Activated CD8-positive, alpha-beta T cell treated with anti-CD3 and anti-CD28 coated beads for 36 hours (primary cell): ENCODE results near the gene ZCCHC8. TPM values are rescaled to one million over a fixed set of nuclear protein-coding genes. Genes with fewer than 3 reads are reported as not detected.
A peak's percentile ranks its signal among the peaks of the same experiment; 100 is the strongest.
"Not testable (repeated sequence)": the region's sequence is repeated elsewhere in the genome, so short reads cannot be mapped to it uniquely, and the experiment has no call there.

Experiments
- ATAC-seq: fragments of 200-7000 bp; cut with Tn5 transposase; one replicate; pipeline ENCODE4 v1.10.0; 2021; ENCODE audit warnings: mild to moderate bottlenecking, moderate library complexity
- CTCF ChIA-PET: fragments of 350-600 bp; sonication (Branson Sonifier 250); formaldehyde crosslinking; loops from one replicate; lab custom pipeline; 2021; ENCODE audit warnings: antibody characterized with exemption; lab: Charles Lee
- POLR2A ChIA-PET: fragments of 350-600 bp; sonication (Branson Sonifier 250); formaldehyde crosslinking; loops from one replicate; lab custom pipeline; 2021; ENCODE audit warnings: antibody characterized with exemption; lab: Charles Lee
- DNase-seq: peaks from one replicate; pipeline ENCODE4 v3.0.0-alpha.2; 2020
- H3K27ac Mint-ChIP-seq: one replicate; pipeline ENCODE4 v1.8.0; 2021; ENCODE audit warnings: mild to moderate bottlenecking, mixed read lengths
- H3K27me3 Mint-ChIP-seq: one replicate; pipeline ENCODE4 v1.8.0; 2021; ENCODE audit warnings: mixed read lengths
- H3K36me3 Mint-ChIP-seq: one replicate; pipeline ENCODE4 v1.8.0; 2021; ENCODE audit warnings: low read depth, mixed read lengths
- H3K4me1 Mint-ChIP-seq: one replicate; pipeline ENCODE4 v1.8.0; 2021; ENCODE audit warnings: low read depth, mixed read lengths
- H3K4me3 Mint-ChIP-seq: one replicate; pipeline ENCODE4 v1.8.0; 2021; ENCODE audit warnings: mild to moderate bottlenecking, moderate library complexity, mixed read lengths
- H3K9me3 Mint-ChIP-seq: one replicate; pipeline ENCODE4 v1.8.0; 2021; ENCODE audit warnings: mixed read lengths
- intact Hi-C: fragments of 100-400 bp; cut with micrococcal nuclease; formaldehyde crosslinking; loops from one replicate; pipeline ENCODE4 v1.10.0; 2022
- total RNA-seq, 2 experiments: library from RNA; stranded (reverse); gene quantifications; one replicate each; pipeline ENCODE4 v1.2.3, GENCODE V29; 2021
- TF ChIP-seq, protein P1 (sequence below): fragments of 200-600 bp; IDR thresholded peaks from one replicate; pipeline ENCODE4 v1.8.0; 2022; ENCODE audit warnings: antibody characterized with exemption, mild to moderate bottlenecking

ZCCHC8 gene
- total RNA-seq, 2 experiments from 2014 or later = 28.0 to 28.5 TPM

- POLR2A ChIA-PET = interaction anchor here (0.9 kb wide), 1 partner anchor 49 kb away, joined by 3 read pairs; no protein-coding TSS in a partner anchor
- CTCF ChIA-PET = interaction anchor here (1.2 to 1.3 kb wide), 2 partner anchors 36 kb away, joined by 4 read pairs; no protein-coding TSS in a partner anchor
- H3K9me3 Mint-ChIP-seq = no peaks in the 10 kb centered on the region
Measured at GRCh38 chr12:122435186-122435585, 65.5 kb downstream of the ZCCHC8 start.

GRCh38 chr12:122429043-122429442, 71.7 kb downstream of the ZCCHC8 start:
- H3K4me1 Mint-ChIP-seq, DNase-seq, CTCF ChIA-PET, H3K4me3 Mint-ChIP-seq, H3K36me3 Mint-ChIP-seq, POLR2A ChIA-PET, H3K27ac Mint-ChIP-seq, H3K27me3 Mint-ChIP-seq, intact Hi-C loops, ATAC-seq, H3K9me3 Mint-ChIP-seq: not testable (repeated sequence)

More at GRCh38 chr12:122435186-122435585, 65.5 kb downstream of the ZCCHC8 start:
- intact Hi-C loops = no loop called here
- Mint-ChIP-seq H3K36me3 (no peaks in the 10 kb centered on the region), H3K27me3 (no peaks in the 10 kb centered on the region), H3K4me1 (no peaks in the 10 kb centered on the region), H3K4me3 (no peak overlapping the region), H3K27ac (no peak overlapping the region)
- ATAC-seq (no peak), DNase-seq (no peak)
- TF ChIP-seq, protein P1, sequence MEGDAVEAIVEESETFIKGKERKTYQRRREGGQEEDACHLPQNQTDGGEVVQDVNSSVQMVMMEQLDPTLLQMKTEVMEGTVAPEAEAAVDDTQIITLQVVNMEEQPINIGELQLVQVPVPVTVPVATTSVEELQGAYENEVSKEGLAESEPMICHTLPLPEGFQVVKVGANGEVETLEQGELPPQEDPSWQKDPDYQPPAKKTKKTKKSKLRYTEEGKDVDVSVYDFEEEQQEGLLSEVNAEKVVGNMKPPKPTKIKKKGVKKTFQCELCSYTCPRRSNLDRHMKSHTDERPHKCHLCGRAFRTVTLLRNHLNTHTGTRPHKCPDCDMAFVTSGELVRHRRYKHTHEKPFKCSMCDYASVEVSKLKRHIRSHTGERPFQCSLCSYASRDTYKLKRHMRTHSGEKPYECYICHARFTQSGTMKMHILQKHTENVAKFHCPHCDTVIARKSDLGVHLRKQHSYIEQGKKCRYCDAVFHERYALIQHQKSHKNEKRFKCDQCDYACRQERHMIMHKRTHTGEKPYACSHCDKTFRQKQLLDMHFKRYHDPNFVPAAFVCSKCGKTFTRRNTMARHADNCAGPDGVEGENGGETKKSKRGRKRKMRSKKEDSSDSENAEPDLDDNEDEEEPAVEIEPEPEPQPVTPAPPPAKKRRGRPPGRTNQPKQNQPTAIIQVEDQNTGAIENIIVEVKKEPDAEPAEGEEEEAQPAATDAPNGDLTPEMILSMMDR = no peak

- H3K4me1 Mint-ChIP-seq = peaks cover 10% of the 10 kb centered on the region
- ATAC-seq (no peak), DNase-seq (no peak)
- POLR2A ChIA-PET = no interaction called here
- H3K4me3 Mint-ChIP-seq = no peak overlapping the region
- H3K27me3 Mint-ChIP-seq = no peaks in the 10 kb centered on the region
- H3K36me3 Mint-ChIP-seq = no peaks in the 10 kb centered on the region
- no peak overlapping the region for H3K27ac Mint-ChIP-seq
- intact Hi-C loops = no loop called here
- TF ChIP-seq, protein P1 = no peak
- CTCF ChIA-PET = interaction anchor here (1.1 to 1.6 kb wide), 3 partner anchors 12 to 44 kb away, joined by 4 to 6 read pairs (median 5); no protein-coding TSS in a partner anchor
- no peaks in the 10 kb centered on the region for H3K9me3 Mint-ChIP-seq
Measured at GRCh38 chr12:122427403-122427802, 73.3 kb downstream of the ZCCHC8 start.

GRCh38 chr12:122423258-122424165, 77.2 kb downstream of the ZCCHC8 start:
- ChIA-PET CTCF (interaction anchor here (1.0 to 4.5 kb wide), 6 partner anchors 10 to 48 kb away, joined by 3 to 29 read pairs (median 6); no protein-coding TSS in a partner anchor), POLR2A (interaction anchor here (1.0 to 2.3 kb wide), 6 partner anchors 10 to 103 kb away, joined by 3 to 10 read pairs (median 4); partner anchors contain the start of genes KNTC1, RSRC2 and ZCCHC8)
- Mint-ChIP-seq H3K4me3 (peak overlapping the region; percentile 77), H3K27me3 (no peaks in the 10 kb centered on the region), H3K9me3 (no peaks in the 10 kb centered on the region), H3K27ac (peak overlapping the region; percentile 80), H3K4me1 (peaks cover 28% of the 10 kb centered on the region), H3K36me3 (no peaks in the 10 kb centered on the region)
- ATAC-seq (no peak), DNase-seq (no peak)
- TF ChIP-seq, protein P1 = no peak
- intact Hi-C loops = loop anchor here (2.0 kb wide), 1 partner anchor 47 kb away; no protein-coding TSS in a partner anchor

DNA sequence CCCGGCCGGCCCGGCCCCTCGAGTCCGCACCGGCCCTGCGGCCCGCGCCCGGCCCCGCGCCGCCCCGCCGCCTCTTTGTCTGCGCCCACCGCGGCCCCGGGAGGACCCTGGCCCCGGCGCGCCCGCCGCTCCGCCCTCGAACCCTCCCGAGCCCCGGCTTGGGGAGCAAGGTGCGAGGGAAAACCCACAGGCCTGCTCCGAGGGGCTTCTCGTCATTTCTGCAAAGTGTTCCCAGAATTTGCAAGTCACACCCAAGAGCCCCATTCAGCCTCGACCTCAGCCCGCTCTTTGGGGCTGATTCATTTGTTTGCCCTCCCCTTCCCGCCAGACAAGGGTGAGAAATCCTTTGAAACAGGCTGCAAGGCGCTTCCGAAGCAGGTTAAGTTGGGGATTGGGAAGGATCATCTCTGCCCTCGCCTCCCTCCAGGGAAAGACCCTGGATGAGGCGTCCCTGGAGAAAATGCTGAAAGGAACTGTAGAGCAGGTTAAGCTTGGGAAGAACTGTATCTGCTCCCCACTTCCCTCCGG, 77.9 kb downstream of the ZCCHC8 start:
- intact Hi-C loops = loop anchor here (2.0 kb wide), 1 partner anchor 48 kb away; no protein-coding TSS in a partner anchor
- ChIA-PET POLR2A (interaction anchor here (1.0 to 2.3 kb wide), 8 partner anchors 9 to 104 kb away, joined by 3 to 10 read pairs (median 5); partner anchors contain the start of genes KNTC1, RSRC2 and ZCCHC8), CTCF (interaction anchor here (1.5 to 4.5 kb wide), 6 partner anchors 10 to 49 kb away, joined by 3 to 29 read pairs (median 10); no protein-coding TSS in a partner anchor)
- DNase-seq = peak; percentile 66
- Mint-ChIP-seq H3K36me3 (no peaks in the 10 kb centered on the region), H3K27me3 (no peaks in the 10 kb centered on the region), H3K4me1 (peaks cover 30% of the 10 kb centered on the region), H3K9me3 (no peaks in the 10 kb centered on the region), H3K27ac (peak overlapping the region; percentile 80), H3K4me3 (peak overlapping the region; percentile 77)
- ATAC-seq = peak; percentile 46
- TF ChIP-seq, protein P1 = no peak
